Measurements from ENCODE around the gene JAKMIP3.

DNA sequence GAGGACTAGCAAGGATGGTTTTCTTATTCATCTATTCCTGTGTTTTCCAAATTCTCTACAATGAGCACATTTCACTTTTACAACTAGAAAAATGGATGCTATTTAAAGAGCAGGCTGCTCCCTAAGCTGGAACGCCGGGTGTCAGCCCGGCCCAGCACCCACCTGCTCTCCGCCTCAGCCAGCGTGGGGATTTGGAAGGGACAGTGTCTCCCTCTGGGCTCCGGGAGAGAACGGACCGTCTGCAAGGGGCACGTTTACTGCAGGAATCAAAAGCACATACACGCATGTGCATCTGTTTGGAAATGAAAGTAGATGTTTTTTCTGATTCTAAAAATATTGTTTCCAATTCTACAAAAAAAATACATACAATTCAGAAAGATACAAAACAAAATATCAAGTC, 2.3 kb upstream of the JAKMIP3 start:
- TF ChIP-seq CTCF (IDR thresholded peaks at IDR 0.05) (no peak), POLR2A (IDR thresholded peaks at IDR 0.05) (no peak)
